Measurements from ENCODE around the gene ZNRF2.

DNA sequence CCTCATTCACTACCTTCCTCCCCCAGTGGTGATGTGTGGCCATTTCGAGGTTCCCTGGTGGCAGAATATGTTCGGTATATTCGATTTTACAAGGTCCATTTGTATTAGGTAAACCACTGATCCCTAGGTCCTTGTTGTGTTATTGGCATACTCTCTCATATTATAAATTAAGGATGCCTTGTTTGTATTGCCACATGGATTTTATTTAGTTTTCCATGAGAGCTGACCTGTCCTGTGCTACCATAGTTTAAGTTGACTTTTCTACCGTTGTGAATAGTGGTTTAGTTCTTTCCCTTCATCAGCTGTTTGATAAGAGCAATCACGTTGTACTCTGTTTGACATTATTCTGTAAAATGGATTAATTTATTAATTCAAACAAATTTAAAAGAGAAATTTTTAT is 29.4 kb downstream of the ZNRF2 start:
- TF ChIP-seq, protein P1, sequence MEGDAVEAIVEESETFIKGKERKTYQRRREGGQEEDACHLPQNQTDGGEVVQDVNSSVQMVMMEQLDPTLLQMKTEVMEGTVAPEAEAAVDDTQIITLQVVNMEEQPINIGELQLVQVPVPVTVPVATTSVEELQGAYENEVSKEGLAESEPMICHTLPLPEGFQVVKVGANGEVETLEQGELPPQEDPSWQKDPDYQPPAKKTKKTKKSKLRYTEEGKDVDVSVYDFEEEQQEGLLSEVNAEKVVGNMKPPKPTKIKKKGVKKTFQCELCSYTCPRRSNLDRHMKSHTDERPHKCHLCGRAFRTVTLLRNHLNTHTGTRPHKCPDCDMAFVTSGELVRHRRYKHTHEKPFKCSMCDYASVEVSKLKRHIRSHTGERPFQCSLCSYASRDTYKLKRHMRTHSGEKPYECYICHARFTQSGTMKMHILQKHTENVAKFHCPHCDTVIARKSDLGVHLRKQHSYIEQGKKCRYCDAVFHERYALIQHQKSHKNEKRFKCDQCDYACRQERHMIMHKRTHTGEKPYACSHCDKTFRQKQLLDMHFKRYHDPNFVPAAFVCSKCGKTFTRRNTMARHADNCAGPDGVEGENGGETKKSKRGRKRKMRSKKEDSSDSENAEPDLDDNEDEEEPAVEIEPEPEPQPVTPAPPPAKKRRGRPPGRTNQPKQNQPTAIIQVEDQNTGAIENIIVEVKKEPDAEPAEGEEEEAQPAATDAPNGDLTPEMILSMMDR (IDR thresholded peaks at IDR 0.05): no peak
- TF ChIP-seq POLR2A (IDR thresholded peaks at IDR 0.05): no peak
